GM21360 (cell line): Measurements from ENCODE around the gene VAT1L.

ENCODE experiments used
- ATAC-seq: cut with Tn5 transposase; IDR thresholded peaks from one replicate; pipeline ENCODE4 v1.9.1; 2021; ENCODE audit warnings: mild to moderate bottlenecking, moderate library complexity; ENCODE audit not compliant: unreplicated experiment

Gene VAT1L

DNA sequence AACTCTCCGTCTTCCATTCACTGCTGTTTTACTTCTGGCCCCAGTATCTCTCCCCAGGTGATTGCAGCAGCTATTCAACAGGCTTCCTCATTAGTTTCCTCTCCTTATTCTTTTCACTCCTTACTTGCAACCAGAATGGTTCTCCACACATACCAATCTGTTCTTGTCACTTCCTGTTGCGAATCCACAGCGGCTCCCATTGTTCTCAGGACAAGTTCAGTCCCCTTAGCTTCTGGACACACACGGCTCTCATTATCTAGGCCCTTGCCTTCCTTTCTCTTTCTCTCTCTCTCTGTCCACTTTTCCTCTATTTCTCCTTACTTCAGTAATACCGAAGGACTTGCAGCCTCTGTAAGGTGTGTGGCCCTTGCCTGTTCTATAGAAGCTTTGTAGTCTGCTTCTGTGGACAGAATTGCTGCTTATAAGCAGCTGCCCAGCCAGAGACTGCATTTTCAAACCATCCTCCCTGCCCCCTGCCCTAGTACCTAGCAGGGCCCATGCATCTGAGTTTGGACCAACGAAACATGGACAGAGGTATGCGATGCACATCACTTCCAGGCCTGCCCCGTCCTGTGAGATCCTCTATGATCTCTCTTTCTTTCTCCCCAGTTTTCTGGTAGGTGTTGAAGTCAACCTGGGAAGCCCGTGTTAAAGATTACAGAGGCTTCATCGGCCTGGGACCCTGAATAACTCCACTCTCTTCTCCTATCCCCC lies 45.7 kb downstream of the VAT1L start:
- ATAC-seq: no peak

GRCh38 chr16:77834635-77835540 lies 46.5 kb downstream of the VAT1L start:
- no peak for ATAC-seq

- ATAC-seq: no peak
Measured at GRCh38 chr16:77836801-77837200, 48.4 kb downstream of the VAT1L start.

- ATAC-seq: no peak
Measured at GRCh38 chr16:77838597-77839255, 50.4 kb downstream of the VAT1L start.

DNA sequence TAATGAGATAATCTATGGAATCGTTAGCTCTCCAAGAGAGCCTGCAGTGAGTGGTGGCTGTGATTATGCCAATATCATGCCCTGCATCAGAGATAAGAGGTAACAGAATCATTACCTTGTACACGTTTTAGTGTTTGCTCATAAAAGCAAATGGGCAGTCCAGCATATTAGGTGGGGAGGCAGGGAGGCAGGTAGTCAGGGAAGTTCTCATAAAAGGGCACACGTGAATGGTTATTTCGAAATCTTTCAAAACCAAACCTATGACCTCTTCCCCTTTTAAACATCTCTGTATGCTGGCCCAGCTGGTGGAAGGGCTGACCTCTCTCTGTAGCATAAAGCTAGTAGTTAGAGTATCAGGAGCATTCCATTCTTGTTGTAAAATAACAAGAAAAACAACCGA lies 51.7 kb downstream of the VAT1L start:
- ATAC-seq: no peak

- no peak for ATAC-seq
Measured at GRCh38 chr16:77840673-77841501, 52.5 kb downstream of the VAT1L start.

GRCh38 chr16:77841502-77841763 lies 53.1 kb downstream of the VAT1L start:
- no peak for ATAC-seq

DNA sequence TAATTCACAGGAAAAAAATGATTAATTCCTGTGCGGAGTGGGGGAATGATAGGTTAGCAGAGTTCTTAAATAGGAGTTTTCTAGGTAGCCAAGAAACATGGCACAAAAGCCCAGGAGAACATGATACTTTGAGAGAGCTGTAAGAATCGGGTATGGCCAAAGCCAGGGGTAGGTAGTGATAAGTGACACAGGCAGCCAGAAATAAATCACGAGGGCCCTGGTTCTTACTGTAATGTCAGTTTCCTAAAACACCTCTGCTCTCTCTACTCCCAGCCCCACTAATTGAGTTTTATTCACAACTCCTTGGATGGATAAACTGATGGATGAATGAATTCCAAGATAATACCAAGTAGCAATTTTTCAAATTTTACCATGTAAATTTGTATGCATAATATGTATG lies 54.1 kb downstream of the VAT1L start:
- ATAC-seq: no peak

DNA sequence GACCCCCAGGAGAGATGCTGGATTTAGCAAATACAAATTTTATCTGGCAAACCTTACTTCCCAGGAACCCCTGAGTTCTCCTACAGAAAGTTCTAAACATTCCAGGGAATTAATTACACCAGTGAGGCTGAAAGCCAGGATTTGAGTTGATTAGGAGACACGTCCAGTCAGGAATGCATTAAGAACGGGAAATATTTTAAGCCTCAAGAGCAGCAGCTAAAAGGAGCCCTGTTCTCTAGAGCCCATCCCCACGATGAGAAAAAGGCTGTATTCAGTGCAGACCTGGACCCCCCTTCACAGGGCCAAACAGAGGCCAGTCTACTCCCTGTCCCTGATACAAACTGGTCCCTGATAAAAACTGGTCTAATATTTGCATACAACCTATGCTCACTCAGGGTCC lies 55.0 kb downstream of the VAT1L start:
- ATAC-seq: no peak

DNA sequence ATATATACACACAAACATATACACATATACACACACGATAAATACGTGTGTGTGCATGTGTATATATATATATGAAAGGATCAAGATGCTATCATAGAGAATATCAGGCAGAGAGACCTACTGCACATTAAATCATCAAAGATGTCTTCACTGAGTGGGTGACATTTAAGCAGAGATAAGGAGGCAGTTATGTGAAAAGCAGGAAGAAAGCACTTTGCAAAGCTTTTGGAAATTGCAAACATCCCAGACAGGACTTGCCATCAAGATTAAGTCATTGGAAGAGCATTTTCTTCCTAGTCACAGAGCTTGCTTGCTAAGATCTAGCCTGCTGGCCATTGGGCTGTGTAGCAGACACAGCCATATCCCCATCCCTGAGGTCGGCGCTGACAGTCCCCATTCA lies 56.4 kb downstream of the VAT1L start:
- ATAC-seq: no peak

DNA sequence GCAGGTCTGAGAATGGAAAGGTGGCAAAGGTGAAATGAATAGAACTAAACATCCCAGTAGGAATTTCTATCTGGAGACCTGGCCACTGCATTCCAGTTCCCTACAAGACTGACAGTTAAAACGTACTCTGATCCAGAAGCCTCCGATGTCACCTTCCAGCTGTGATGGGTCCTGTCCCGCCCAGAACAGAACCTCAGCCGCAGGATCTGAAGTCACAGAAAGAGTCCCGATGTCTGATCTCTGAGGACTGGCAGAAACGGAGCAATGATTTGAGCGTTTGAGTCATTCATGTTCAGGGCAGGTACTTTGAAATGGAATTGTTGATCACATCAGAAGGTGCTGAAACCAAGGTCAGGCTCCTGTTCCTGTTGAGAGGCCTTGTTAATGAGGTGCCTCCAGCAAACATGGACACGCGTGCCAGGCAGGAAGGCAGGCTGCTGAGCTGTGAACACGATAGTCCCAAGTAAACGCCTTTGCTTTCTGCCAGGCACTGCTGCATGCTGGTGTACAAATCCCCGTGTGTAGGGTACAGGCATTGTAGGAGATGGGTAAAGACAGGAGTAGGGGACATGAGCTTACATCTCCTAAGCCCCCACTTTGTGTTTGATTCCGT lies 61.4 kb downstream of the VAT1L start:
- no peak for ATAC-seq

DNA sequence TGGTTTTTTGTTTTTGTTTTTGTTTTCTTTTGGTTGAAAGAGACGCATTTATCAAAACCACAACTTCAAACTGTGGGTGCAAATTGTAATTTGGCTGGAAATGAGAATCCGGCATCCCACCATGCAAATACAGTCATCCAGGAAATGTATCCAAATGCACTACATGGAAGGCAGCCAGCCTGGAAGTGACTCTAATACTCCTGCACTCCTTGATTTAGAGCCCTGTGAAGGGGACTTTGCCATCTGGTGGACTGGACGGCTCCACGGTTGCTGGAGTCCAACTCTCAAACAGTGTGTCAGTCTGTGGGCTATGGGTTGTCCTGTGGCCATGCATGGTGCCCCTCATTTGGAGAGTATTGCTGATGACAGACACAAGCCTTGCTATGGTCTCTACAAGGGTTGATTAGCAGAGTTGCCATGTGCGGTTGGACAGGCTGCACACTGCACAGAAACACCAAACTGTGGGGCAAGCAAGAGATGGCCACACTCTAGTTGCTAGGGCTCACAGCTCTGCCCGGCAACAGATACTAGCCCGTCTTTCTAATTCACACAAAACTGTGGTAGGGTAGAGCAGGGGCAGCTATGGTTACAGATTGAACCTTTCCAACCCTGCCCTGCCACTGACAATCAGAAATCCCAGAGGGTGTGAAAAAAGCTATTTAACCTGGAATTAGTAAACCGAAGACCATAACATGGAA lies 62.4 kb downstream of the VAT1L start:
- no peak for ATAC-seq

GRCh38 chr16:77853161-77853560 lies 64.8 kb downstream of the VAT1L start:
- ATAC-seq: no peak

DNA sequence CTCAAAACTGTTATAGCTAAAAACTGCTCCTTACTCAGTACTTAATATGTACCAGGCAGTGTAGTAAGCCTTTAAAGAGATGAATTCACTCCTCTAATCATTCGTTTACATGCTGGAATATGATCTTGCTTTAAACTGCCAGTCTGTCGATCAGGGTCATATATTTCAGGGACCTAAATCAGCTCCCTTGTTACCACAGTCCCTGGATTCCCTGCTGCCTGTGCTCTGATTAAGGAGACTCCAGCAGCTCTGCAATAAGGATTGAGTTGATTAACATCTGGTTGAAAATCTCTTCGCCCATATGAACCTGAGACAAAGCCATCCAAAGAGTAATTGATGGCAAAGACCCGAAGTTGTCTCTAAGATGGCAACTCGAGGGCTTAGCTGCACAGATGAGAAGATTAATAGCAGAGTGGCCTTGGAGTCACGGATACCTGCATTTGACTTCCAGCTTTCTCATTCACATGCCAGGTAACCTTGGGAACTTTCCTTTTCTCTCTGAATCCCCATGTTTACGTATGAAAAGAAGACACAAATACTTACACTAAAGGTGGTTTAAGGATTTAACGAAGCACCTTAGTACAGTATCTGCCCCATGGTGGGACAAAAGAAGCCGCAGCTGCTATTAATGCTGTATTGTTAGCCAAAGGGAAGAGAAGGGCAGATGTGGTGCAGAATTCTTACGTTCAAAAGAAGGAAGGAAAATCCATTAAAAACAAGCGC lies 68.2 kb downstream of the VAT1L start:
- no peak for ATAC-seq

GRCh38 chr16:77858060-77858459 lies 69.7 kb downstream of the VAT1L start:
- no peak for ATAC-seq

- ATAC-seq: no peak
Measured at GRCh38 chr16:77859493-77860232, 71.3 kb downstream of the VAT1L start.

- no peak for ATAC-seq
Measured at GRCh38 chr16:77860953-77861352, 72.6 kb downstream of the VAT1L start.

DNA sequence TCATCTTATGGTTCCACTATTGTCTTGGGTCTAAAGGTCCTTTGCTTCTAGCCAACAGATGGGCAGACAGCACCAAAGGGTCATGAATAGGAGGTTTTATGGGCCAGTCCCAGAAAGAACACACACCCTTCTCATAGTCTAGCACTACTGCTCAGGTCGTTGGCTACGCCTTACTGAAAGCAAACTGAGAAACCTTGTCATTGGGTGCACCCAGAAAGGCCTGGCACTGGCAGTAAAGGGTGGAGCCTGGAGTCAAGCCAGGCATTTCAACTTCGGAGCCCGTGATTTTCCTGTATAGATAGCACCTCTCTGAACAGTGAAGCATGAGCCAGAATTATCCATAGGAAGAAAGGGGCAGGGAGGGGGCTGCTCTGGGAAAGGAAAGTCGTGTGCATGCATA lies 74.9 kb downstream of the VAT1L start:
- ATAC-seq: no peak

GRCh38 chr16:77866752-77867151 lies 78.4 kb downstream of the VAT1L start:
- no peak for ATAC-seq
